ENCODE measurements around the gene ZNF541. TPM values are rescaled to one million over a fixed set of nuclear protein-coding genes. Genes with fewer than 3 reads are reported as not detected.

ZNF541 gene
- total and polyA plus RNA-seq, 2 donors (not counting 3 experiments of a cell fraction or from before 2014, with no cell fraction given), result 0.03 to 0.13 TPM

- no peaks in the 10 kb centered on the region for H3K36me3 ChIP-seq (ENCODE audit: control insufficient read depth in 2 of 2, extremely low read depth in 1 of 2, insufficient read depth in 2 of 2, low read length in 2 of 2)
These were observed 31.0 kb upstream of the ZNF541 start for GRCh38 chr19:47603706-47604565.

GRCh38 chr19:47601180-47601904 lies 28.4 kb upstream of the ZNF541 start:
- H3K9me3 ChIP-seq (replicated peaks; ENCODE audit: control insufficient read depth, insufficient read depth, low read length), result no peaks in the 10 kb centered on the region
- no peaks in the 10 kb centered on the region for H3K79me2 ChIP-seq (ENCODE audit: control insufficient read depth, insufficient read depth, low read length)
- intact Hi-C loops (cut with micrococcal nuclease), result no loop called here
- DNase-seq (ENCODE audit: low read depth, low spot score) (no peak), FAIRE-seq (no peak)
- H3K36me3 ChIP-seq (ENCODE audit: control insufficient read depth in 2 of 2, extremely low read depth in 1 of 2, insufficient read depth in 2 of 2, low read length in 2 of 2), result no peaks in the 10 kb centered on the region
- no peak overlapping the region for H3K9ac ChIP-seq (replicated peaks; ENCODE audit: extremely low read depth, insufficient read depth, low read length)
- H4K20me1 ChIP-seq (replicated peaks; ENCODE audit: control insufficient read depth, extremely low read depth, insufficient read depth, low read length), result no peaks in the 10 kb centered on the region
- peaks cover 22% of the 10 kb centered on the region for H3K4me1 ChIP-seq (ENCODE audit: control insufficient read depth, extremely low read depth, insufficient read depth, low read length)
- BruUV-seq (replicated peaks), result no TSS peak
- TF ChIP-seq FOS (IDR thresholded peaks at IDR 0.05; ENCODE audit: borderline replicate concordance, insufficient read depth, low read length), result no peak
- no peak for TF ChIP-seq GATA2 (IDR thresholded peaks at IDR 0.05; ENCODE audit: insufficient read depth, insufficient read length, low read depth, low read length)
- no peak for TF ChIP-seq CTCF (IDR thresholded peaks at IDR 0.05; ENCODE audit: extremely low read depth in 1 of 2, insufficient read depth in 1 of 2, low read depth in 1 of 2, low read length in 2 of 2)
- TF ChIP-seq POLR2A (IDR thresholded peaks at IDR 0.05; ENCODE audit: low read depth, low read length), result no peak
- TF ChIP-seq EZH2 (IDR thresholded peaks at IDR 0.05; ENCODE audit: borderline replicate concordance, low read depth, low read length, severe bottlenecking), result no peak
- TF ChIP-seq MAX (IDR thresholded peaks at IDR 0.05; ENCODE audit: insufficient read depth, insufficient read length), result no peak
- no peak overlapping the region for H3K27ac ChIP-seq (ENCODE audit: insufficient read depth, low read depth, low read length)
- no peaks in the 10 kb centered on the region for H3K9me1 ChIP-seq (replicated peaks; ENCODE audit: control insufficient read depth, extremely low read depth, insufficient read depth, low read length)
- ChIA-PET CTCF (interaction anchor here (1.3 to 3.8 kb wide), 4 partner anchors 18 to 164 kb away, joined by 3 to 20 read pairs (median 5); partner anchors contain the start of gene NAPA), POLR2A (interaction anchor here (0.6 to 1.8 kb wide), 3 partner anchors 9 to 86 kb away, joined by 3 to 7 read pairs (median 6); partner anchors contain the start of gene NAPA)
- H3K4me3 ChIP-seq (replicated peaks in 1 of 3; ENCODE audit: insufficient read depth in 1 of 3, low read depth in 1 of 3, low read length in 3 of 3), result peak overlapping the region in 1 of 3 experiments; percentile 60
- H3K27me3 ChIP-seq (ENCODE audit: control insufficient read depth in 2 of 2, insufficient read depth in 2 of 2, low read length in 2 of 2), result no peaks in the 10 kb centered on the region
- dilution Hi-C loops (cut with MboI; ENCODE audit: extremely low pct_ligation_motif_present, low sequenced_read_pairs), result no loop called here
- H2AFZ ChIP-seq (ENCODE audit: low read depth, low read length), result no peak overlapping the region
- H3K4me2 ChIP-seq (ENCODE audit: insufficient read depth, low read length), result peak overlapping the region; percentile 48

More at GRCh38 chr19:47603706-47604565, 31.0 kb upstream of the ZNF541 start:
- intact Hi-C loops (cut with micrococcal nuclease), result no loop called here
- Histone ChIP-seq H3K9me1 (replicated peaks; ENCODE audit: control insufficient read depth, extremely low read depth, insufficient read depth, low read length) (no peaks in the 10 kb centered on the region), H3K9me3 (replicated peaks; ENCODE audit: control insufficient read depth, insufficient read depth, low read length) (no peaks in the 10 kb centered on the region), H3K9ac (replicated peaks; ENCODE audit: extremely low read depth, insufficient read depth, low read length) (no peak overlapping the region), H2AFZ (ENCODE audit: low read depth, low read length) (no peak overlapping the region), H4K20me1 (replicated peaks; ENCODE audit: control insufficient read depth, extremely low read depth, insufficient read depth, low read length) (no peaks in the 10 kb centered on the region), H3K4me1 (ENCODE audit: control insufficient read depth, extremely low read depth, insufficient read depth, low read length) (peaks cover 17% of the 10 kb centered on the region), H3K4me2 (ENCODE audit: insufficient read depth, low read length) (no peak overlapping the region), H3K4me3 (replicated peaks in 1 of 3; ENCODE audit: insufficient read depth in 1 of 3, low read depth in 1 of 3, low read length in 3 of 3) (no peak overlapping the region), H3K27me3 (ENCODE audit: control insufficient read depth in 2 of 2, insufficient read depth in 2 of 2, low read length in 2 of 2) (no peaks in the 10 kb centered on the region), H3K27ac (ENCODE audit: insufficient read depth, low read depth, low read length) (no peak overlapping the region), H3K79me2 (ENCODE audit: control insufficient read depth, insufficient read depth, low read length) (peaks cover 2% of the 10 kb centered on the region)
- dilution Hi-C loops (cut with MboI; ENCODE audit: extremely low pct_ligation_motif_present, low sequenced_read_pairs), result no loop called here
- TF ChIP-seq JUN (IDR thresholded peaks at IDR 0.05; ENCODE audit: borderline replicate concordance, insufficient read depth, insufficient read length, low read depth) (no peak), FOS (IDR thresholded peaks at IDR 0.05; ENCODE audit: borderline replicate concordance, insufficient read depth, low read length) (no peak), POLR2AphosphoS5 (IDR thresholded peaks at IDR 0.05; ENCODE audit: insufficient read depth, low read depth, low read length) (no peak), MYC (IDR thresholded peaks at IDR 0.05; ENCODE audit: low read depth, low read length) (no peak)
- FAIRE-seq (no peak), DNase-seq (ENCODE audit: low read depth, low spot score) (no peak)
- ChIA-PET POLR2A (no interaction called here), CTCF (interaction anchor here (1.3 kb wide), 1 partner anchor 63 kb away, joined by 3 read pairs; no protein-coding TSS in a partner anchor)
- no TSS peak for BruUV-seq (replicated peaks)
